ENCODE data around the gene STEAP1B. TPM values are rescaled to one million over a fixed set of nuclear protein-coding genes. Genes with fewer than 3 reads are reported as not detected.

Gene STEAP1B
- polyA plus RNA-seq, 1 experiment: 18.8 TPM

DNA sequence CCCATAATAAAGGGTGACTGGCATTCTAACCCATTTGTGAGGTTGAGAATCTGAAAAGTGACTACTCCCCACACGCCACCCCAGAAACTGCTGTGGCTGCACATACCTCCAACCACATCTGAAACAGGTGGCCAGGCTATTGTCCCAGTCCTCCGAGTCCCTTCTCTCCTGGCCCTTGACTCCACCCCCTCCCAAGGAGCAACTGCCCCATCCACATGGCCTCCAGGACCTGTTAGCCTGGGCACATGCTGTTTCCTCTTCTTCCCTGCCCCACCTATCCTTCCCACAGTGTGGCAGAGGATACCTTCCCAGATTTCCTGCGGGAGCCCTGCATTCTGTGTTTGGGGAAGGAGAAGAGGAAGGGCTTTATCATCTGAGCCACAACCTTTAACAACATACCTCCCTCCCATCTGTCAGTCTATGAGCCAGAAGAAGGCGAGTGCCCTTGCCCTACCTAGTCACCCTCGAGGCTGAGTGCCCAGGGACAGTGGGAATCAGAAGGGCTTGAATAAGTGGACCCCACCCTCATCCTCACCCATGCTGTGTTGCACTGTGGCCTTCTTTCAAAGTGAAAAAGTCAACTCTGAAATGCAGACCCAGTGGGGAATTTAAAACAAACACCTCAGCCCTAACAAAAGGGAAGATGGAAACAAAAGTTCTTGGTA, 11.9 kb downstream of the STEAP1B start:
- CTCF ChIA-PET: no interaction called here
- POLR2A ChIA-PET: no interaction called here
- TF ChIP-seq, protein P1, sequence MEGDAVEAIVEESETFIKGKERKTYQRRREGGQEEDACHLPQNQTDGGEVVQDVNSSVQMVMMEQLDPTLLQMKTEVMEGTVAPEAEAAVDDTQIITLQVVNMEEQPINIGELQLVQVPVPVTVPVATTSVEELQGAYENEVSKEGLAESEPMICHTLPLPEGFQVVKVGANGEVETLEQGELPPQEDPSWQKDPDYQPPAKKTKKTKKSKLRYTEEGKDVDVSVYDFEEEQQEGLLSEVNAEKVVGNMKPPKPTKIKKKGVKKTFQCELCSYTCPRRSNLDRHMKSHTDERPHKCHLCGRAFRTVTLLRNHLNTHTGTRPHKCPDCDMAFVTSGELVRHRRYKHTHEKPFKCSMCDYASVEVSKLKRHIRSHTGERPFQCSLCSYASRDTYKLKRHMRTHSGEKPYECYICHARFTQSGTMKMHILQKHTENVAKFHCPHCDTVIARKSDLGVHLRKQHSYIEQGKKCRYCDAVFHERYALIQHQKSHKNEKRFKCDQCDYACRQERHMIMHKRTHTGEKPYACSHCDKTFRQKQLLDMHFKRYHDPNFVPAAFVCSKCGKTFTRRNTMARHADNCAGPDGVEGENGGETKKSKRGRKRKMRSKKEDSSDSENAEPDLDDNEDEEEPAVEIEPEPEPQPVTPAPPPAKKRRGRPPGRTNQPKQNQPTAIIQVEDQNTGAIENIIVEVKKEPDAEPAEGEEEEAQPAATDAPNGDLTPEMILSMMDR (IDR thresholded peaks at IDR 0.05; ENCODE audit: low read depth, low read length): no peak

DNA sequence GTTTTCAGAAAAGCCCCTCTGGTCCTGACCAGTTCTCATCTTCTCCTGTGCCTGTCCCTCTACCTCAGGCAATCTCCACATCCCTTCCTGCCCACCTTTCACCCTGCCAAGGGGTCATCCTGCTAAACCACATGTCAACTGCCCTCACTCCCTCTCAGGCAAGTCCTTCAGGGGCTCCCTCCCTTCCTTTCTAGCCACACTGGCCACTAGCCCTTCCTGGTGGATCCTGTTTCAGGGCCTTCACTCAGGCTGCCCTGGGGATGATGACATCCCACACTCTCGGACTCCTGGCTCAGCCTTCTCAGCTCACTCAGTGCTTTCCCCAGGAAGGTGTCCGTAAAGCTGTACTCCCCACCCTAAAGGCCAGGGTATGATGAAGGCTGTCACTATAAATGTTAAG, 13.4 kb downstream of the STEAP1B start:
- Histone ChIP-seq H3K9me3 (ENCODE audit: control insufficient read depth, insufficient read depth, low read length) (no peaks in the 10 kb centered on the region; the same call in 1 of the 2 replicates), H3K4me3 (ENCODE audit: low read depth, low read length) (no peak overlapping the region), H3K27me3 (ENCODE audit: control insufficient read depth, insufficient read depth, low read length) (no peaks in the 10 kb centered on the region), H3K27ac (ENCODE audit: low read depth, low read length) (no peak overlapping the region)
- ChIA-PET CTCF (interaction anchor here (2.6 to 4.5 kb wide), 2 partner anchors 376 to 384 kb away, joined by 11 to 50 read pairs; no protein-coding TSS in a partner anchor), POLR2A (no interaction called here)
- DNase-seq (ENCODE audit: low read depth, low spot score): no peak
- TF ChIP-seq, protein P1 (IDR thresholded peaks at IDR 0.05; ENCODE audit: low read depth, low read length): no peak

More for the DNA sequence above, 11.9 kb downstream of the STEAP1B start:
- Histone ChIP-seq H3K27ac (ENCODE audit: low read depth, low read length) (no peak overlapping the region), H3K4me3 (ENCODE audit: low read depth, low read length) (no peak overlapping the region), H3K9me3 (ENCODE audit: control insufficient read depth, insufficient read depth, low read length) (no peaks in the 10 kb centered on the region; the same call in 1 of the 2 replicates), H3K27me3 (ENCODE audit: control insufficient read depth, insufficient read depth, low read length) (no peaks in the 10 kb centered on the region)
- DNase-seq (ENCODE audit: low read depth, low spot score): no peak

DNA sequence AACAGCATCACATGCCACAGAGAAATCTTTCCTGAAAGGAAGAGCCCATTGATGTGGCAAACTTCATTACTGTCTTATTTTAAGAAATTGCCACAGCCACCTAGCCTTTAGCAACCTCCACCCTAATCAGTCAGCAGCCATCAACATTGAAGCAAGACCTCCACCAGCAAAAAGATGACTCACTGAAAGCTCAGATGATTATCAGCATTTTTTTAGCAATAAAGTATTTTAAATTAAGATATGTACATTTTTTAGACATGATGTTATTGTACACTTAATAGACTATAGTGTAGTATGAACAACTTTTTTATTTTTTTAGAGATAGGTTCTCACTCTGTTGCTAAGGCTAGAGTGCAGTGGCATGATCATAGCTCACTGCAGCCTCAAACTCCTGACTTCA, 14.8 kb downstream of the STEAP1B start:
- CTCF ChIA-PET: interaction anchor here (0.6 to 4.5 kb wide), 6 partner anchors 188 to 382 kb away, joined by 3 to 50 read pairs (median 4); partner anchors contain the start of gene IL6
- no peaks in the 10 kb centered on the region; the same call in 1 of the 2 replicates for H3K9me3 ChIP-seq (ENCODE audit: control insufficient read depth, insufficient read depth, low read length)
- POLR2A ChIA-PET: interaction anchor here (0.8 kb wide), 1 partner anchor 382 kb away, joined by 3 read pairs; no protein-coding TSS in a partner anchor
- H3K4me3 ChIP-seq (ENCODE audit: low read depth, low read length): no peak overlapping the region
- H3K27ac ChIP-seq (ENCODE audit: low read depth, low read length): no peak overlapping the region
- H3K27me3 ChIP-seq (ENCODE audit: control insufficient read depth, insufficient read depth, low read length): no peaks in the 10 kb centered on the region
- TF ChIP-seq, protein P1 (IDR thresholded peaks at IDR 0.05; ENCODE audit: low read depth, low read length): no peak
- DNase-seq (ENCODE audit: low read depth, low spot score): no peak

DNA sequence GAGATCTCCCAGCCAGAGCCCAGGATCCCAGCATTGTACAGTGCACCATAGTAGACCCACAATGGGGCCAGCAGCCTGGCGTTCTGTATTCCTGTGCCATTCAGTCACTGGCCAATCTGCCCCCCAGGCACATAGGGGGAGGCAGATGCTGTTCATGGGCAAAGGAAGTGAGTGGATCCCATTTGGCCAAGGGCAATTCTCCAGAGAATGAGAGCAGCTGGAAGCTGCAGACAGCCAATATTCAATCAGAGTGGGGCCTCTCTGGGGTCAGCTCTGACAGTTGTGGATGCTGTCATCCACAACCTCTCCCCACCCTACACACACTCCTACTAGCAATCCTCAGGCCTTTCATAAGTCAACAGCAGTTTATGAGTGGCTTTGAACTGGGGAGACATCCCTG, 17.5 kb downstream of the STEAP1B start:
- no peak for DNase-seq (ENCODE audit: low read depth, low spot score)
- ChIA-PET CTCF (interaction anchor here (0.9 to 1.0 kb wide), 2 partner anchors 372 to 379 kb away, joined by 3 read pairs; no protein-coding TSS in a partner anchor), POLR2A (no interaction called here)
- no peak overlapping the region for H3K4me3 ChIP-seq (ENCODE audit: low read depth, low read length)
- TF ChIP-seq, protein P1 (IDR thresholded peaks at IDR 0.05; ENCODE audit: low read depth, low read length): no peak
- H3K27ac ChIP-seq (ENCODE audit: low read depth, low read length): no peak overlapping the region
- no peaks in the 10 kb centered on the region; the same call in 1 of the 2 replicates for H3K9me3 ChIP-seq (ENCODE audit: control insufficient read depth, insufficient read depth, low read length)
- H3K27me3 ChIP-seq (ENCODE audit: control insufficient read depth, insufficient read depth, low read length): no peaks in the 10 kb centered on the region

DNA sequence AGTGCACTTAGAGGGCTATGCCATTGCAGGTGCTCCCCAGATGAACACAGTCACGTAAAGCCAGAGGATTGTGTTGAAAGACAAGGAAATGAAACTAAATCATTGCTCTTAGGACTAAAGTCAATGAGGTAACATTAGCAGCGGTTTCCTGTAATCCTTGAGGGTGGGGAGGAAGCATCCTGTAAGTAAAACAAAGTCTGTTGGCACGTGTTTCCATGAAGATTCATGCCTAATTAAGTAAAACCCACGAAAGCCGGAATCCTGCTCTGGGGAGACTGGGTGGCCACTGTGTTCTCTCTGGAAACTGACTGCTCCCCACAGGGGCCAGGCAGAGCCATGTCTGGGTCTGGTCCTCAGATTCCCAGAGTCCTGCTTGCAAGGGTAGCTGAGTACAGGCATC, 18.3 kb downstream of the STEAP1B start:
- TF ChIP-seq, protein P1 (IDR thresholded peaks at IDR 0.05; ENCODE audit: low read depth, low read length): no peak
- Histone ChIP-seq H3K4me3 (ENCODE audit: low read depth, low read length) (no peak overlapping the region), H3K27me3 (ENCODE audit: control insufficient read depth, insufficient read depth, low read length) (no peaks in the 10 kb centered on the region), H3K9me3 (ENCODE audit: control insufficient read depth, insufficient read depth, low read length) (no peaks in the 10 kb centered on the region; the same call in 1 of the 2 replicates), H3K27ac (ENCODE audit: low read depth, low read length) (no peak overlapping the region)
- POLR2A ChIA-PET: no interaction called here
- no peak for DNase-seq (ENCODE audit: low read depth, low spot score)
- CTCF ChIA-PET: interaction anchor here (0.9 to 1.0 kb wide), 2 partner anchors 371 to 378 kb away, joined by 3 read pairs; no protein-coding TSS in a partner anchor

Measured in AG04450 (cell line).